BE2C (cell line): ENCODE results near the gene SCAMP2.

ENCODE experiments used
- DNase-seq: peaks from one replicate; pipeline ENCODE4 v3.0.0-alpha.2; 2020
- H3K27me3 ChIP-seq: fragments of 250-450 bp; sonication (Bioruptor Pico); 2 replicates; pipeline ENCODE4 v1.5.1; 2020; ENCODE audit warnings: mild to moderate bottlenecking
- H3K36me3 ChIP-seq: fragments of 250-450 bp; sonication (Bioruptor Pico); 2 replicates; pipeline ENCODE4 v1.5.1; 2020; ENCODE audit warnings: mild to moderate bottlenecking
- H3K4me1 ChIP-seq: fragments of 250-450 bp; sonication (Bioruptor Pico); 2 replicates; pipeline ENCODE4 v1.5.1; 2020
- H3K4me3 ChIP-seq: 2 replicates; pipeline ENCODE4 v1.5.1; 2011; ENCODE audit warnings: low read depth, low read length
- H3K9me3 ChIP-seq: fragments of 250-450 bp; sonication (Bioruptor Pico); 2 replicates; pipeline ENCODE4 v1.5.1; 2020
- CTCF ChIP-seq: IDR thresholded peaks from 2 replicates; pipeline ENCODE4 v1.5.1; 2012; ENCODE audit warnings: mild to moderate bottlenecking, low read depth, low read length

SCAMP2 gene

GRCh38 chr15:74869372-74869725, 3.8 kb downstream of the SCAMP2 start:
- no peak overlapping the region for H3K4me3 ChIP-seq
- peaks cover 15% of the 10 kb centered on the region for H3K36me3 ChIP-seq
- no peaks in the 10 kb centered on the region; the same call in 1 of the 2 replicates for H3K4me1 ChIP-seq
- H3K27me3 ChIP-seq, result no peaks in the 10 kb centered on the region
- no peak for DNase-seq
- H3K9me3 ChIP-seq, result no peaks in the 10 kb centered on the region
- no peak for TF ChIP-seq CTCF

- no peak for TF ChIP-seq CTCF
- DNase-seq, result no peak
- Histone ChIP-seq H3K4me3 (no peak overlapping the region), H3K9me3 (no peaks in the 10 kb centered on the region), H3K27me3 (no peaks in the 10 kb centered on the region), H3K36me3 (peaks cover 15% of the 10 kb centered on the region), H3K4me1 (no peaks in the 10 kb centered on the region; the same call in 1 of the 2 replicates)
These were observed 5.1 kb downstream of the SCAMP2 start for GRCh38 chr15:74868059-74868458.

GRCh38 chr15:74867466-74868038, 5.6 kb downstream of the SCAMP2 start:
- Histone ChIP-seq H3K4me3 (no peak overlapping the region), H3K36me3 (peaks cover 15% of the 10 kb centered on the region), H3K9me3 (no peaks in the 10 kb centered on the region), H3K27me3 (no peaks in the 10 kb centered on the region), H3K4me1 (no peaks in the 10 kb centered on the region; the same call in 1 of the 2 replicates)
- no peak for DNase-seq
- TF ChIP-seq CTCF, result no peak

GRCh38 chr15:74866090-74866489, 7.1 kb downstream of the SCAMP2 start:
- H3K4me1 ChIP-seq, result no peaks in the 10 kb centered on the region
- H3K9me3 ChIP-seq, result no peaks in the 10 kb centered on the region
- H3K27me3 ChIP-seq, result no peaks in the 10 kb centered on the region
- H3K36me3 ChIP-seq, result peaks cover 15% of the 10 kb centered on the region
- DNase-seq, result no peak
- H3K4me3 ChIP-seq, result no peak overlapping the region
- no peak for TF ChIP-seq CTCF

GRCh38 chr15:74865316-74865715, 7.8 kb downstream of the SCAMP2 start:
- Histone ChIP-seq H3K9me3 (no peaks in the 10 kb centered on the region), H3K27me3 (no peaks in the 10 kb centered on the region), H3K36me3 (peaks cover 15% of the 10 kb centered on the region), H3K4me3 (no peak overlapping the region), H3K4me1 (no peaks in the 10 kb centered on the region)
- no peak for TF ChIP-seq CTCF
- no peak for DNase-seq

GRCh38 chr15:74864296-74864695, 8.9 kb downstream of the SCAMP2 start:
- H3K27me3 ChIP-seq, result no peaks in the 10 kb centered on the region
- no peak for TF ChIP-seq CTCF
- H3K4me3 ChIP-seq, result no peak overlapping the region
- no peaks in the 10 kb centered on the region for H3K9me3 ChIP-seq
- DNase-seq, result no peak
- peaks cover 11% of the 10 kb centered on the region for H3K36me3 ChIP-seq
- no peaks in the 10 kb centered on the region for H3K4me1 ChIP-seq
